Smooth muscle cell (in vitro differentiated cells): ENCODE data around the gene GRIN1. TPM values are rescaled to one million over a fixed set of nuclear protein-coding genes. Genes with fewer than 3 reads are reported as not detected.

Experiments used
- DNase-seq: peaks from one replicate; lab custom pipeline; 2025; ENCODE audit not compliant: unreplicated experiment; lab: John Stamatoyannopoulos, UW
- H2AFZ ChIP-seq: fragments of 200-600 bp; sonication (generic); 2 replicates; pipeline ENCODE4 v1.6.0; 2016; ENCODE audit warnings: antibody characterized with exemption, low read depth, mild to moderate bottlenecking
- H3F3A ChIP-seq: fragments of 200-600 bp; sonication (generic); 2 replicates; pipeline ENCODE4 v1.6.0; 2017; ENCODE audit warnings: antibody characterized with exemption, low read depth
- H3K27ac ChIP-seq: fragments of 200-600 bp; sonication (generic); 2 replicates; pipeline ENCODE4 v1.5.1; 2016; ENCODE audit warnings: low read depth, mild to moderate bottlenecking
- H3K27me3 ChIP-seq: fragments of 200-600 bp; sonication (generic); 2 replicates; pipeline ENCODE4 v1.6.1; 2016; ENCODE audit warnings: low read depth, mild to moderate bottlenecking
- H3K36me3 ChIP-seq: fragments of 200-600 bp; sonication (generic); 2 replicates; pipeline ENCODE4 v1.5.1; 2016; ENCODE audit warnings: low read depth
- H3K4me1 ChIP-seq: fragments of 200-600 bp; sonication (generic); 2 replicates; pipeline ENCODE4 v1.5.1; 2016; ENCODE audit warnings: low read depth
- H3K4me2 ChIP-seq: fragments of 200-600 bp; sonication (generic); 2 replicates; pipeline ENCODE4 v1.6.0; 2016; ENCODE audit warnings: mild to moderate bottlenecking
- H3K4me3 ChIP-seq: fragments of 200-600 bp; sonication (generic); 2 replicates; pipeline ENCODE4 v1.5.1; 2016; ENCODE audit warnings: mild to moderate bottlenecking
- H3K79me2 ChIP-seq: fragments of 200-600 bp; sonication (generic); 2 replicates; pipeline ENCODE4 v1.6.0; 2016; ENCODE audit warnings: low read depth, mild to moderate bottlenecking
- H3K9ac ChIP-seq: fragments of 200-600 bp; sonication (generic); 2 replicates; pipeline ENCODE4 v1.6.0; 2016; ENCODE audit warnings: low read depth
- H3K9me3 ChIP-seq: fragments of 200-600 bp; sonication (generic); replicated peaks from 2 replicates; pipeline ENCODE4 v1.5.1; 2016; ENCODE audit warnings: low read depth
- H4K20me1 ChIP-seq: fragments of 200-600 bp; sonication (generic); 2 replicates; pipeline ENCODE4 v1.6.0; 2016; ENCODE audit warnings: low read depth
- WGBS: methylation state at CpG from one replicate; pipeline ENCODE4 v1.1.7; 2016; ENCODE audit warnings: low lambda C conversion rate; 5-methylcytosine and 5-hydroxymethylcytosine counted together
- polyA plus RNA-seq: library from polyadenylated mRNA; unstranded; fragments of >200 nt; fragmentation: Nextera tagmentation; extraction: Ambion mirVana; gene quantifications from 2 replicates; pipeline ENCODE4 v1.2.1, GENCODE V29; 2016
- total RNA-seq: library from RNA; depleted of rRNA; stranded (reverse); fragments of >200 nt; gene quantifications from 2 replicates; pipeline ENCODE4 v1.2.3, GENCODE V29; 2014
- TF ChIP-seq, protein P1 (sequence below): fragments of 200-600 bp; sonication (generic); IDR thresholded peaks from 2 replicates; pipeline ENCODE4 v1.5.1; 2017; ENCODE audit warnings: borderline replicate concordance, mild to moderate bottlenecking, antibody characterized with exemption; ENCODE audit not compliant: insufficient read depth, poor library complexity, severe bottlenecking

The GRIN1 gene
- total and polyA plus RNA-seq, 2 experiments from 2014 or later, result not detected

DNA sequence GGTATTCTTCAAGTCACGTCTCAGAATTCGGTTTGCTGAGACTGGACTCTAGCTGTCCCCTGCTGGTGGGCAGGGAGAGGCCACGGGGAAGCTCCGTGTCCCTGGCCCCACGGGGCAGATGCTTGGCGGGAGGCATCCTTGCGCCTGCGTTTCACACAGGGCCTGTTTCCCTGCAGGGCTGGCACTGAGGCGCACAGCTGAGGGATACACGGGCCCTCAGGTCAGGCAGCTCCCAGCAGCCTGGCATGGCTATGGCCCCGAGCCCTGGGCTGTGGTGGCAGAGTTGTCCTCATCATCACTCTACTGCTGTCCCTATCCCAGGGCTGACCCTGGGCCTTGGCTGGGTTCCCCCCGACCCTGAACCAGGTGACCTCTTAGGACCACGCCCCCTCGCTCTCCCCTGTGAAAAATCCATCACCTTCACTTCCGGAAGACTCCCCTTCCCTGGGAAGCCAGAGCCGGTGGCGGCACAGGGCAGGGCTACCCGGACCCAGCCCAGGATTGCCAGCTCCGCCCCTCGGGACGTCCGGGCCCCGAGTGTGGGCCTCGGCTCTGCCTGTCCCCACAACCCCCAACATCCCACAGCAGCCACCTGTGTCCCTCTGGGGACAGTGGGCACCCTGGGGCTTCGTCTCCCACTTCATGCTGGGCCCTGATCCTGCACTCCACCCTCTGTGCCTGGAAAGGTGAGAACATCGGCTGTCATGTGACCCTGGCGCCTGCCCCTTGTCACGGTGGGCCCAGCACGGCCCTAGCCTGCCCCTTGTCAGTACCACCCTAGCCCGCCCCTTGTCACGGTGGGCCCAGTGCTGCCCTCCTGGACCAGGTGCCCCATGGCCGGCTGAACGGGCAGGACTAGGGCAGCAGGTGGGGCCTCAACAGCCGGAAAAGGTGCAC lies 29.5 kb upstream of the GRIN1 start:
- Histone ChIP-seq H3F3A (no peaks in the 10 kb centered on the region), H3K4me2 (no peak overlapping the region)

DNA sequence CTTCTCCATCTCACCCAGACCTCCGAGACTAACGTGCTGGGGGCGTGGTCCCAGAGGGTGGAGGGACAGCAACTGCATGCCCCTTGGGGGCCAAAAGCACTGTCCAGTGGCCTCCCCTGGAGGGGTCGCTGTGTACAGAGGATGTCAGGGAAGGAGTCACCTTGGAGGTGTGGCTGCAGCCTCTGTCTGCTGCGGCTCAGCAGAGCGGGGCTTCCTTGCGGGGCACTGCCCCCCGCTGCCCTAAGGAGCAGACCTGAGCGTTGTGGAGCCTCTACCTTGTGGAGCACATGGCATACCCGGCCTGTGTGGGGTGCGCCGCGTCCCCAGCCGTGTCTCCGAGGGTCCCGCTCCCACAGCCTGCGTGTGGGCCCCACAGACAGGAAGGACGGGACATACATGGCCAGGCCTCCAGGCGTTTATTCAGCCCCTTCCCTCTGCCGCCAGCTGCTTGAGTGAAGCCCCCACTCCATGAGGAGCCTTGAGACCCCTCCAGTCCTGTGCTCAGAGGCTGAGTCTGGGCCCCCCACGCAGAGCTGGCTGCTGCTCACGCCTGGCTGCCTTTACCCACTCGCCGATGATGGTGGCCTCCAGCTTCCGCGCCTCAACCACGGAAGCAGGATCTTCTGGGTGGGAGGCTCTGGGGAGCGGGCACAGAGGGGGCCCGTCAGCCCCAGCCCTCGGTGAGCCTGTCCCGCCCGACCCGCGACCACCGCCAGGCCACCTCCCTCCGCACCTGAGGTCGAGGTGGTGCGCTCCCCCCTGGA lies 28.6 kb upstream of the GRIN1 start:
- Histone ChIP-seq H3K27ac (no peak overlapping the region), H3K79me2 (no peaks in the 10 kb centered on the region), H3K4me3 (no peak overlapping the region), H3K4me2 (no peak overlapping the region), H3F3A (no peaks in the 10 kb centered on the region), H3K9ac (no peak overlapping the region), H3K27me3 (no peaks in the 10 kb centered on the region), H4K20me1 (no peaks in the 10 kb centered on the region), H3K36me3 (no peaks in the 10 kb centered on the region), H3K4me1 (peaks cover 3% of the 10 kb centered on the region), H3K9me3 (no peaks in the 10 kb centered on the region), H2AFZ (no peak overlapping the region)
- DNase-seq, result no peak
- TF ChIP-seq, protein P1, sequence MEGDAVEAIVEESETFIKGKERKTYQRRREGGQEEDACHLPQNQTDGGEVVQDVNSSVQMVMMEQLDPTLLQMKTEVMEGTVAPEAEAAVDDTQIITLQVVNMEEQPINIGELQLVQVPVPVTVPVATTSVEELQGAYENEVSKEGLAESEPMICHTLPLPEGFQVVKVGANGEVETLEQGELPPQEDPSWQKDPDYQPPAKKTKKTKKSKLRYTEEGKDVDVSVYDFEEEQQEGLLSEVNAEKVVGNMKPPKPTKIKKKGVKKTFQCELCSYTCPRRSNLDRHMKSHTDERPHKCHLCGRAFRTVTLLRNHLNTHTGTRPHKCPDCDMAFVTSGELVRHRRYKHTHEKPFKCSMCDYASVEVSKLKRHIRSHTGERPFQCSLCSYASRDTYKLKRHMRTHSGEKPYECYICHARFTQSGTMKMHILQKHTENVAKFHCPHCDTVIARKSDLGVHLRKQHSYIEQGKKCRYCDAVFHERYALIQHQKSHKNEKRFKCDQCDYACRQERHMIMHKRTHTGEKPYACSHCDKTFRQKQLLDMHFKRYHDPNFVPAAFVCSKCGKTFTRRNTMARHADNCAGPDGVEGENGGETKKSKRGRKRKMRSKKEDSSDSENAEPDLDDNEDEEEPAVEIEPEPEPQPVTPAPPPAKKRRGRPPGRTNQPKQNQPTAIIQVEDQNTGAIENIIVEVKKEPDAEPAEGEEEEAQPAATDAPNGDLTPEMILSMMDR, result no peak
- WGBS, result 95% methylated on average over 30 of the region's 38 CpGs

More for the DNA sequence above, 29.5 kb upstream of the GRIN1 start:
- H3K9ac ChIP-seq, result no peak overlapping the region
- H4K20me1 ChIP-seq, result peaks cover under 1% of the 10 kb centered on the region
- no peaks in the 10 kb centered on the region for H3K36me3 ChIP-seq
- H3K9me3 ChIP-seq, result no peaks in the 10 kb centered on the region
- no peak for DNase-seq
- no peak overlapping the region for H2AFZ ChIP-seq
- H3K27ac ChIP-seq, result no peak overlapping the region
- peaks cover 3% of the 10 kb centered on the region for H3K4me1 ChIP-seq
- no peak overlapping the region for H3K4me3 ChIP-seq
- H3K79me2 ChIP-seq, result no peaks in the 10 kb centered on the region
- TF ChIP-seq, protein P1, result no peak
- 94% methylated on average over 32 of the region's 34 CpGs for WGBS
- H3K27me3 ChIP-seq, result no peaks in the 10 kb centered on the region

DNA sequence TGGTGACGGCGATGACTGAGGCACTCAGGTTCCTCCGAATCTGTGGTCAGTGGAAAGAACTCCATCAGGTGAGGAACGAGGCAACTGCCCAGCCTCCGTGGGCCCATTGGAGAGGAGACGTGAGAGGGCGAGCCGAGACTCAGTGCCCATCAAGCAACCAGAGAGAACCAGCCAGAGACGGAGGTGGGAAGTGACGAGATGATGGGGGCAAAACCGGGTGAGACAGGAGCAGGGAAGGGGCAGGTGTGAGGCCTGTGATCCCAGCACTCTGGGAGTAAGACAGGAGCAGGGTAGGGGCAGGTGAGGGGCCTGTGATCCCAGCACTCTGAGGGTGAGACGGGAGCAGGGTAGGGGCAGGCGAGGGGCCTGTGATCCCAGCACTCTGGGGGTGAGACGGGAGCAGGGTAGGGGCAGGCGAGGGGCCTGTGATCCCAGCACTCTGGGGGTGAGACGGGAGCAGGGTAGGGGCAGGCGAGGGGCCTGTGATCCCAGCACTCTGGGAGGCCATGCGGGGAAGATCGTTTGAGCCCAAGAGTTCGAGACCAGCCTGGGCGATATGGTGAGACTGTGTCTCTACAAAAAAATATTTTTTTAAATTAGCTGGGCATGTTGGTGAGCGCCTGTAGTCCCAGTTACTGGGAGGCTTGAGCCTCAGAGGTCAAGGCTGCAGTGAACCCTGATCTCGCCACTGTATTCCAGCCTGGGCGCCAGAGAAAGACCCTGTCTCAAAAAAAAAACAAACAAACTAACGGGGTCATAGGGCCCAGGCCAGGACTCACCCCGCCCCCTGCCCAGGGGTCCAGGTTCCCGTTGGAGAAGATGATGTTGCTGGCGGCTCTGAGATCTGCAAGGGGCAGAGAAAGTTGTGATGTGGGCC lies 27.8 kb upstream of the GRIN1 start:
- no peaks in the 10 kb centered on the region for H3K9me3 ChIP-seq
- H3K4me2 ChIP-seq, result no peak overlapping the region
- DNase-seq, result no peak
- WGBS, result 91% methylated on average over 28 of the region's 28 CpGs
- H3K36me3 ChIP-seq, result no peaks in the 10 kb centered on the region
- TF ChIP-seq, protein P1, result no peak
- H2AFZ ChIP-seq, result no peak overlapping the region
- H3F3A ChIP-seq, result no peaks in the 10 kb centered on the region
- no peaks in the 10 kb centered on the region for H3K79me2 ChIP-seq
- no peak overlapping the region for H3K9ac ChIP-seq
- no peaks in the 10 kb centered on the region for H3K27me3 ChIP-seq
- H3K27ac ChIP-seq, result no peak overlapping the region
- H3K4me3 ChIP-seq, result no peak overlapping the region
- H3K4me1 ChIP-seq, result peaks cover 3% of the 10 kb centered on the region
- H4K20me1 ChIP-seq, result no peaks in the 10 kb centered on the region
